ENCODE results near the gene DIPK2B.

GRCh38 chrX:45172890-45173289 is 27.8 kb downstream of the DIPK2B start:
- TF ChIP-seq SMC3 (IDR thresholded peaks at IDR 0.05; ENCODE audit: borderline replicate concordance, low read length) (no peak), REST (IDR thresholded peaks at IDR 0.05; ENCODE audit: low read depth, low read length) (no peak), ELK1 (IDR thresholded peaks at IDR 0.05; ENCODE audit: low read depth, low read length) (no peak), FOS (IDR thresholded peaks at IDR 0.05; ENCODE audit: borderline replicate concordance, extremely low read depth, insufficient read length) (no peak), CTCF (IDR thresholded peaks at IDR 0.05 in 2 of 3, conservative IDR thresholded peaks at IDR 0.05 in 1 of 3; ENCODE audit: control insufficient read depth in 2 of 3, extremely low read depth in 1 of 3, insufficient read depth in 1 of 3, low read depth in 3 of 3, low read length in 3 of 3) (no peak), ZNF274 (IDR thresholded peaks at IDR 0.05; ENCODE audit: insufficient read depth, insufficient read length) (no peak)

All from GM12878 (cell line).